BE2C (cell line): ENCODE data around the gene KRTAP12-4.
"Not testable (repeated sequence)": the region's sequence is repeated elsewhere in the genome, so short reads cannot be mapped to it uniquely, and the experiment has no call there.

Source experiments
- DNase-seq: peaks from one replicate; pipeline ENCODE4 v3.0.0-alpha.2; 2020
- H3K27me3 ChIP-seq: fragments of 250-450 bp; sonication (Bioruptor Pico); 2 replicates; pipeline ENCODE4 v1.5.1; 2020; ENCODE audit warnings: mild to moderate bottlenecking
- H3K36me3 ChIP-seq: fragments of 250-450 bp; sonication (Bioruptor Pico); 2 replicates; pipeline ENCODE4 v1.5.1; 2020; ENCODE audit warnings: mild to moderate bottlenecking
- H3K4me1 ChIP-seq: fragments of 250-450 bp; sonication (Bioruptor Pico); 2 replicates; pipeline ENCODE4 v1.5.1; 2020
- H3K4me3 ChIP-seq: 2 replicates; pipeline ENCODE4 v1.5.1; 2011; ENCODE audit warnings: low read depth, low read length
- H3K9me3 ChIP-seq: fragments of 250-450 bp; sonication (Bioruptor Pico); 2 replicates; pipeline ENCODE4 v1.5.1; 2020
- CTCF ChIP-seq: IDR thresholded peaks from 2 replicates; pipeline ENCODE4 v1.5.1; 2012; ENCODE audit warnings: mild to moderate bottlenecking, low read depth, low read length

Gene KRTAP12-4

GRCh38 chr21:44670642-44671432 is 16.4 kb upstream of the KRTAP12-4 start:
- no peak for TF ChIP-seq CTCF
- no peak for DNase-seq
- no peak overlapping the region for H3K4me3 ChIP-seq
- H3K4me1 ChIP-seq: no peaks in the 10 kb centered on the region
- H3K9me3 ChIP-seq: no peaks in the 10 kb centered on the region
- H3K27me3 ChIP-seq: peaks cover 2% of the 10 kb centered on the region
- H3K36me3 ChIP-seq: no peaks in the 10 kb centered on the region

GRCh38 chr21:44667612-44668011 is 13.2 kb upstream of the KRTAP12-4 start:
- no peak for DNase-seq
- Histone ChIP-seq H3K9me3 (no peaks in the 10 kb centered on the region), H3K4me3 (no peak overlapping the region), H3K4me1 (no peaks in the 10 kb centered on the region), H3K27me3 (no peaks in the 10 kb centered on the region), H3K36me3 (no peaks in the 10 kb centered on the region)
- TF ChIP-seq CTCF: no peak

- TF ChIP-seq CTCF: no peak
- Histone ChIP-seq H3K27me3 (peaks cover 1% of the 10 kb centered on the region; the same call in 1 of the 2 replicates), H3K9me3 (no peaks in the 10 kb centered on the region), H3K4me1 (no peaks in the 10 kb centered on the region), H3K36me3 (no peaks in the 10 kb centered on the region), H3K4me3 (no peak within 1 kb of the TSS)
- no peak for DNase-seq
Observed at GRCh38 chr21:44666401-44667320, 12.2 kb upstream of the KRTAP12-4 start, which contains the start of gene KRTAP12-2. TSS of gene KRTAP12-2 (minus strand) at chr21:44666927. CDS start at chr21:44666886, 41 bp downstream.

GRCh38 chr21:44664691-44665090 is 10.2 kb upstream of the KRTAP12-4 start:
- no peaks in the 10 kb centered on the region for H3K4me1 ChIP-seq

GRCh38 chr21:44661567-44661966 is 7.1 kb upstream of the KRTAP12-4 start:
- not testable (repeated sequence) for H3K9me3 ChIP-seq, H3K36me3 ChIP-seq, H3K4me1 ChIP-seq, H3K4me3 ChIP-seq, DNase-seq
- H3K27me3 ChIP-seq: peaks cover 11% of the 10 kb centered on the region; the same call in 1 of the 2 replicates

More at GRCh38 chr21:44664691-44665090, 10.2 kb upstream of the KRTAP12-4 start:
- Histone ChIP-seq H3K9me3 (no peaks in the 10 kb centered on the region), H3K36me3 (no peaks in the 10 kb centered on the region), H3K4me3 (no peak overlapping the region), H3K27me3 (peaks cover 4% of the 10 kb centered on the region; the same call in 1 of the 2 replicates)
- no peak for DNase-seq
- no peak for TF ChIP-seq CTCF

- no peak for TF ChIP-seq CTCF
- Histone ChIP-seq H3K4me1 (no peaks in the 10 kb centered on the region), H3K36me3 (no peaks in the 10 kb centered on the region), H3K9me3 (no peaks in the 10 kb centered on the region), H3K27me3 (peaks cover 11% of the 10 kb centered on the region; the same call in 1 of the 2 replicates), H3K4me3 (no peak overlapping the region)
- no peak for DNase-seq
Observed at GRCh38 chr21:44658913-44659595, 4.6 kb upstream of the KRTAP12-4 start.
